ENCODE results near the gene HOXA7. TPM values are rescaled to one million over a fixed set of nuclear protein-coding genes. Genes with fewer than 3 reads are reported as not detected.
A peak's percentile ranks its signal among the peaks of the same experiment; 100 is the strongest.

The HOXA7 gene
- total and polyA plus RNA-seq, 2 of the 8 experiments (the other 6 are each of a cell fraction or from before 2014, with no cell fraction given): 0.03 TPM; not detected in 1

GRCh38 chr7:27148756-27149641 lies 7.5 kb downstream of the HOXA7 start:
- H3K14ac ChIP-seq (ENCODE audit: insufficient read length): no peak overlapping the region
- H3K18ac ChIP-seq (ENCODE audit: extremely low read depth, low read length): no peak overlapping the region
- H3K79me1 ChIP-seq (ENCODE audit: low read depth, low read length): no peaks in the 10 kb centered on the region
- H3K23me2 ChIP-seq (ENCODE audit: low read depth, low read length): peaks cover 2% of the 10 kb centered on the region; the same call in 1 of the 2 replicates
- DNase-seq (ENCODE audit: low read depth in 1 of 2, low spot score in 2 of 2) (peak in 1 of 2 experiments; percentile 46), FAIRE-seq (no peak)
- no peak overlapping the region for H2BK5ac ChIP-seq (ENCODE audit: low read depth, low read length)
- no peak overlapping the region for H4K91ac ChIP-seq (replicated peaks; ENCODE audit: insufficient read length, low read length)
- ChIA-PET CTCF (ENCODE audit: partially characterized antibody) (interaction anchor here (0.7 to 12.5 kb wide), 17 partner anchors 8 to 779 kb away, joined by 3 to 123 read pairs (median 5); partner anchors contain the start of genes HOXA1, HOXA7 and HOXA9), POLR2A (ENCODE audit: partially characterized antibody) (no interaction called here)
- no peak overlapping the region for H2BK12ac ChIP-seq (ENCODE audit: low read depth, low read length)
- peak overlapping the region in 1 of 2 experiments; percentile 40; a peak in 1 of 4 replicates for H3K4me2 ChIP-seq (ENCODE audit: insufficient read depth in 1 of 2, low read depth in 2 of 2, low read length in 2 of 2)
- H3K4ac ChIP-seq (replicated peaks; ENCODE audit: insufficient read length, low read depth, low read length): no peak overlapping the region
- H2BK15ac ChIP-seq (ENCODE audit: low read length): no peak overlapping the region
- no peak overlapping the region for H4K5ac ChIP-seq (ENCODE audit: insufficient read length, low read depth, low read length)
- H3K27ac ChIP-seq (ENCODE audit: low read depth, low read length): no peak overlapping the region
- no peak overlapping the region for H2AFZ ChIP-seq (ENCODE audit: low read length)
- no peaks in the 10 kb centered on the region for H3K79me2 ChIP-seq (ENCODE audit: control insufficient read depth in 1 of 2, insufficient read depth in 2 of 2, low read length in 2 of 2)
- no peak overlapping the region for H3K9ac ChIP-seq (replicated peaks in 1 of 4; ENCODE audit: extremely low read depth in 1 of 4, low read depth in 3 of 4, low read length in 3 of 4)
- no peak overlapping the region for H2AK5ac ChIP-seq (ENCODE audit: low read depth, low read length)
- H3K56ac ChIP-seq (replicated peaks; ENCODE audit: insufficient read length, low read depth, low read length): no peak overlapping the region
- no peaks in the 10 kb centered on the region; a peak in 1 of 8 replicates for H3K36me3 ChIP-seq (ENCODE audit: control insufficient read depth in 2 of 4, insufficient read depth in 4 of 4, low read length in 3 of 4)
- H3K4me1 ChIP-seq (replicated peaks in 1 of 4; ENCODE audit: control insufficient read depth in 3 of 4, insufficient read depth in 4 of 4, low read length in 3 of 4): peaks cover 0 to 6% (median 3%) of the 10 kb centered on the region in 4 experiments; a peak in 3 of 7 replicates
- 24% methylated on average over 30 of the region's 30 CpGs; no CpG with 5 or more reads in 1 of the 2 experiments for WGBS, 2 experiments (ENCODE audit: extremely low coverage in 1 of 2, insufficient coverage in 1 of 2, insufficient read length in 1 of 2, insufficient replicate concordance in 2 of 2, low coverage in 1 of 2, low lambda C conversion rate in 2 of 2, missing lambda C conversion rate in 1 of 2)
- H2BK20ac ChIP-seq (ENCODE audit: low read length): no peak overlapping the region
- no peak overlapping the region for H2BK120ac ChIP-seq (replicated peaks; ENCODE audit: low read depth, low read length)
- peaks cover 97 to 100% (median 100%) of the 10 kb centered on the region in 4 experiments for H3K27me3 ChIP-seq (replicated peaks in 1 of 4; ENCODE audit: control insufficient read depth in 3 of 4, extremely low read depth in 1 of 4, insufficient read depth in 3 of 4, low read length in 3 of 4)
- no peak overlapping the region for H4K8ac ChIP-seq (ENCODE audit: extremely low read depth, insufficient read depth, low read length)
- peaks cover 0 to 3% of the 10 kb centered on the region in 2 experiments; a peak in 1 of 4 replicates for H3K9me3 ChIP-seq (ENCODE audit: insufficient read depth in 2 of 2, low read depth in 1 of 2, low read length in 1 of 2)
- peak; percentile 92 for TF ChIP-seq SUZ12 (IDR thresholded peaks at IDR 0.05; ENCODE audit: low read length)
- TF ChIP-seq EZH2 (IDR thresholded peaks at IDR 0.05; ENCODE audit: low read depth, low read length, severe bottlenecking): peak; percentile 86
- no peak for TF ChIP-seq SP4 (IDR thresholded peaks at IDR 0.05; ENCODE audit: low read length)
- H3K23ac ChIP-seq (ENCODE audit: insufficient read length): no peak overlapping the region
- peaks cover 24 to 42% of the 10 kb centered on the region in 2 experiments for H4K20me1 ChIP-seq (replicated peaks in 1 of 2; ENCODE audit: control insufficient read depth in 1 of 2, insufficient read depth in 2 of 2, low read length in 2 of 2)
- H3K4me3 ChIP-seq (ENCODE audit: extremely low read depth in 1 of 4, insufficient read depth in 2 of 4, low read depth in 3 of 4, low read length in 4 of 4): no peak overlapping the region

All from H1 (cell line).